IPS-18a (cell line): ENCODE data around the gene ARTN.
A peak's percentile ranks its signal among the peaks of the same experiment; 100 is the strongest.

ENCODE experiments used
- H3K27ac ChIP-seq: one replicate; pipeline ENCODE4 v1.5.1; 2013; ENCODE audit warnings: low read length
- H3K27me3 ChIP-seq: one replicate; pipeline ENCODE4 v1.6.1; 2013; ENCODE audit warnings: mild to moderate bottlenecking, low read length; ENCODE audit not compliant: control insufficient read depth, insufficient read depth
- H3K36me3 ChIP-seq: one replicate; pipeline ENCODE4 v1.6.1; 2013; ENCODE audit warnings: low read depth, low read length; ENCODE audit not compliant: control insufficient read depth
- H3K4me1 ChIP-seq: one replicate; pipeline ENCODE4 v1.6.1; 2013; ENCODE audit warnings: low read depth, low read length; ENCODE audit not compliant: control insufficient read depth
- H3K4me3 ChIP-seq: one replicate; pipeline ENCODE4 v1.5.1; 2013; ENCODE audit warnings: low read length
- H3K9ac ChIP-seq: one replicate; pipeline ENCODE4 v1.6.1; 2013; ENCODE audit warnings: mild to moderate bottlenecking, low read length, moderate library complexity
- H3K9me3 ChIP-seq: one replicate; pipeline ENCODE4 v1.6.1; 2013; ENCODE audit warnings: low read depth, low read length; ENCODE audit not compliant: control insufficient read depth

Gene ARTN, protein sequence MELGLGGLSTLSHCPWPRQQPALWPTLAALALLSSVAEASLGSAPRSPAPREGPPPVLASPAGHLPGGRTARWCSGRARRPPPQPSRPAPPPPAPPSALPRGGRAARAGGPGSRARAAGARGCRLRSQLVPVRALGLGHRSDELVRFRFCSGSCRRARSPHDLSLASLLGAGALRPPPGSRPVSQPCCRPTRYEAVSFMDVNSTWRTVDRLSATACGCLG

DNA sequence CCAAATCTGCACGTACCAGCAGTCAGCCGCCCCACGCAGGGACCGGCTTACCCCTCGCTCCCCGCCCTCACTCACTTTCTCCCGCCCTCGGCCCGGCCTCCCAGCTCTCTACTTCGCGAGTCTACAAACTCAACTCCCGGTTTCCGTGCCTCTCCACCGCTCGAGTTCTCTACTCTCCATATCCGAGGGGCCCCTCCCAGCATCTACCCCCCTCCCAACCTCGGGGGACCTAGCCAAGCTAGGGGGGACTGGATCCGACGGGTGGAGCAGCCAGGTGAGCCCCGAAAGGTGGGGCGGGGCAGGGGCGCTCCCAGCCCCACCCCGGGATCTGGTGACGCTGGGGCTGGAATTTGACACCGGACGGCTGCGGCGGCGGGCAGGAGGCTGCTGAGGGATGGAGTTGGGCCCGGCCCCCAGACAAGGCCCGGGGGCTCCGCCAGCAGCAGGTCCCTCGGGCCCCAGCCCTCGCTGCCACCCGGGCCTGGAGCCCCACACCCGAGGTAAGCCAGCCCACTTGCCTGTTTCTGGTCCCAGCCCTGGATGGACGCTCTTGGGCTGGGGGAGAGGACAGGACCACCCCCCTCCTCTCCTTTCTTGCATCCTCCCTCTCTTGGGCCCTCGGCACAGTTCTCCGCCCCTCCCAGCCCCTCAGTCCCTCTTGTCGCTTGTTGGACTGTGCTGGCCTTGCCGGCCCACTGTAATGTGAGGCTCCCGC lies at the start of gene ARTN:
TSS of gene ARTN (plus strand) at position 416 of the 715 bp plus-strand sequence. CDS start 1,856 bp downstream, outside the sequence.
- peaks cover 14% of the 10 kb centered on the region for H3K27me3 ChIP-seq
- H3K36me3 ChIP-seq, result no peaks in the 10 kb centered on the region
- peaks cover 23% of the 10 kb centered on the region for H3K4me1 ChIP-seq
- no peaks in the 10 kb centered on the region for H3K9me3 ChIP-seq
- no peak within 1 kb of the TSS for H3K27ac ChIP-seq
- H3K4me3 ChIP-seq, result peak within 1 kb of the TSS; percentile 73
- H3K9ac ChIP-seq, result peak within 1 kb of the TSS; percentile 34

DNA sequence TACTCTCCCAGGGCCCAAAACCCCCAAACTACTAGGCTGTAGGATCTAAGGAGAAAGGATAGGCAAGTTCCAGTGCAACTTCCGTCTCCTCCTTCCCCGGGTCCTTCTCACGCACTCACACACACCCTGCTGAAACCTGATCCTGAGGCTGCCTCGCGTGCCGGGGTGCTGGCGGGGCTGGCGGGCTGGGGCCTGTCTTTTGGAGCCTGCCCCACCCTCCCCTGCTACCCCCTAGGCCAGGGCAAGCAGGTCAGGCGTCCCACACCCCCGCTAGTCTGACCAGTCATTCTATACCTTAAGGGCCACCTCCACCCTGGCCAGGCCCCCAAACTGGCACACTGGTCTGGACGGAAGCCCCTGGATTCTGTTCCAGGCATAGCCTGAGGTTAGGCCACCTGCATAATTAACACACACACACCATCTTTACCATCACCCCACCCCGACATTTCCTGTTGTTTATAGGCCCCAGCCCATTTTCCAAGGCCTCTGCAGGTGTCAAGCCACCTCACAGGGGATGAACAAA lies 48.3 kb upstream of the ARTN start:
- H3K9ac ChIP-seq, result no peak overlapping the region
- H3K4me1 ChIP-seq, result peaks cover 22% of the 10 kb centered on the region
- H3K36me3 ChIP-seq, result no peaks in the 10 kb centered on the region
- peak overlapping the region; percentile 12 for H3K27ac ChIP-seq
- H3K27me3 ChIP-seq, result no peaks in the 10 kb centered on the region
- no peaks in the 10 kb centered on the region for H3K9me3 ChIP-seq
- H3K4me3 ChIP-seq, result no peak overlapping the region

DNA sequence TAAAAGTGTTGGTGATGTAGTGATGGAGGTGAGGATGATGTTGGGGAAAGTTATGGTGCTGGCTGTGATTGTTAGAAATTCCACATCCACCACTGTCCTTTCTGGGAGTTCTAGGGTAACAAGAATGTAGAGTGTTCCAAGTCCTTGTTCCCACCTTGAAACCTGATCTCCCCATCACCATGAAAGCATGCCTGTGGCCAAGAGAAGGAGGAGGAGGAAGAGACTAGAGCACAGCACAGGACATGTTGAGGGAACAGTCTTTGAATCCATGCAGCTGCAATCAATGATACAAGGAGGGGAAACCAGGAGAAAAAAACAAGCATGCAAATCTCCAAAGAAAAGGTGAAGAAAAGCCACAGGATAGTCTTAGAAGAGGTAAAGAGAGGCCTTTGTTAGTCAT lies 45.9 kb upstream of the ARTN start:
- H3K27ac ChIP-seq, result peak overlapping the region; percentile 35
- H3K9me3 ChIP-seq, result no peaks in the 10 kb centered on the region
- H3K9ac ChIP-seq, result no peak overlapping the region

DNA sequence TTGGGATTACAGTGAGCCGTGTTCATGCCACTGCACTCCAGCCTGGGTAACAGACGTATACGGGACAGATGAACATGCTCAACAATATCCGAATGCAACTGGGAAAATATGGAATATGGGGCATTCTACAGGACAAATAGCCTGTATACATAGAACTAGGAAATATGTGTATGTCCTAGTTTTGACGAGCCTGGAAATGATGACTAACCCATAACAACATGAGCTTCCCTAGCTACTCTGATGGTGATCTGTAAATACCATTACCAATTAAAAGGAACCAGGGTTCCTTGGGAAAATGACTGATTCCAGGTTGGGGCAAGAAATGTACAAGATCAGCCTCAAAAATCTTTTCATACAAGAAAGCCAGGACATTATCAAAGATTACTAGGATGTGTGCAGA lies 42.8 kb upstream of the ARTN start:
- H3K27ac ChIP-seq, result no peak overlapping the region
- no peaks in the 10 kb centered on the region for H3K9me3 ChIP-seq
- no peak overlapping the region for H3K9ac ChIP-seq
- H3K27me3 ChIP-seq, result no peaks in the 10 kb centered on the region
- peaks cover 10% of the 10 kb centered on the region for H3K4me1 ChIP-seq
- no peaks in the 10 kb centered on the region for H3K36me3 ChIP-seq
- H3K4me3 ChIP-seq, result no peak overlapping the region

More for the DNA sequence above, 45.9 kb upstream of the ARTN start:
- H3K4me3 ChIP-seq, result no peak overlapping the region
- H3K36me3 ChIP-seq, result no peaks in the 10 kb centered on the region
- H3K27me3 ChIP-seq, result no peaks in the 10 kb centered on the region
- peaks cover 22% of the 10 kb centered on the region for H3K4me1 ChIP-seq

DNA sequence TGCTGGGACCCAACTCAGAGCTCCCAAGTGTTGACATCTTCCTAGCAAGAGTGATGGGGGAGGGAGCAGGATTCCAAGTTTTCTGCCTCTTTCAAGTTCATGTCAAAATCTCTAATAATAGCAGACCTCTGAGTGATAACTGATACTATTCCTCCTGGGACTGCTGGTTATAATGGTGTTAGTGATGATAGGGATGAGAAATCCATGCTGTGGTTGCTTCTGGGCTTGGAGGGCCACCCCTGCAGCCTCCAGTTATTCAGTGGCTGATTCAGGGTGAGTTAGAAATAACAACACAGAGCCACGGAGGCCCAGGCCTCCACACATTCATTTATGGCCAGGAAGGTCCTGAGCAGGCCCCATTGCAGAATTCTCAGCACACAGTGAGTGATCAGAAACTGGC lies 40.6 kb upstream of the ARTN start:
- Histone ChIP-seq H3K4me3 (no peak overlapping the region), H3K9ac (no peak overlapping the region), H3K27ac (no peak overlapping the region), H3K27me3 (no peaks in the 10 kb centered on the region), H3K4me1 (peaks cover 3% of the 10 kb centered on the region), H3K36me3 (no peaks in the 10 kb centered on the region), H3K9me3 (no peaks in the 10 kb centered on the region)

DNA sequence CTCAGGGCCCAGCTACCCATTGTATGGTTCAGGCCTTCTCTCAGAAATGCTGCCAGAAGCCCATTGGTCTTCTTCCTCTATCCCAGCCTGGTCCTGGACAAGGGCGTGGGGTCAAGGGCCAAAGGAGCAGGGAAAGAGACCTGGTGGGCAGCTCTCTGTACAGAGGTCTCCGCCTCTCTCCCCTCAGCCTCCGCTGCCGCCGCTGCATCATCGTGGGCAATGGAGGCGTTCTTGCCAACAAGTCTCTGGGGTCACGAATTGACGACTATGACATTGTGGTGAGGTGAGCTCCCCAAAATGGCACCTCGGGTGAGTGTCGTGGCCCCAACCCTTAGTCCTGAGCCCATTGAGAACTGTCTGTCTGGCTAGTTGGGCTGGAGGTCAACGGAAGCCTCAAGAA lies 34.6 kb upstream of the ARTN start:
- Histone ChIP-seq H3K4me3 (no peak overlapping the region), H3K27me3 (no peaks in the 10 kb centered on the region), H3K27ac (no peak overlapping the region), H3K36me3 (no peaks in the 10 kb centered on the region), H3K4me1 (no peaks in the 10 kb centered on the region), H3K9me3 (no peaks in the 10 kb centered on the region), H3K9ac (no peak overlapping the region)

DNA sequence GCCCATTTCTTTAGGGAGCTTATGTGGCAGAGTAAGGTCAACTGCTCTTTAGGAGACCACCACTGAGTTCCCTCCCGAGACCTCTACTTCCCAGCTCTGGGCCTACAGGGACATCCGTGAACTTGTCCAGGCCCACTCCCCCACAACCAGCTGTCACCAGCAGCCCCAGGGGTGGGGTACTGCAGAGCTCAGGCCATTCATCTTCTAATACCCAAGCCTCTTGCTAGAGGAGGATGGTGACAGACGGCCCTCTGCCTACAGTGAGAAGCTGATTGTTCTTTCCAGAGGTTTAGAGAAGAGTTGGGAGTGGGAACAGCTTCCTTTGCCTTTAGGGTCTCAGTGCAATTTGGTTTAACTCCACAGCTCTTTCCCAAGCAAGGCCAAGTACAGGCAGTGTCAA lies 33.2 kb upstream of the ARTN start:
- Histone ChIP-seq H3K27ac (no peak overlapping the region), H3K4me1 (no peaks in the 10 kb centered on the region), H3K36me3 (no peaks in the 10 kb centered on the region), H3K4me3 (no peak overlapping the region), H3K9ac (no peak overlapping the region), H3K9me3 (no peaks in the 10 kb centered on the region), H3K27me3 (no peaks in the 10 kb centered on the region)

DNA sequence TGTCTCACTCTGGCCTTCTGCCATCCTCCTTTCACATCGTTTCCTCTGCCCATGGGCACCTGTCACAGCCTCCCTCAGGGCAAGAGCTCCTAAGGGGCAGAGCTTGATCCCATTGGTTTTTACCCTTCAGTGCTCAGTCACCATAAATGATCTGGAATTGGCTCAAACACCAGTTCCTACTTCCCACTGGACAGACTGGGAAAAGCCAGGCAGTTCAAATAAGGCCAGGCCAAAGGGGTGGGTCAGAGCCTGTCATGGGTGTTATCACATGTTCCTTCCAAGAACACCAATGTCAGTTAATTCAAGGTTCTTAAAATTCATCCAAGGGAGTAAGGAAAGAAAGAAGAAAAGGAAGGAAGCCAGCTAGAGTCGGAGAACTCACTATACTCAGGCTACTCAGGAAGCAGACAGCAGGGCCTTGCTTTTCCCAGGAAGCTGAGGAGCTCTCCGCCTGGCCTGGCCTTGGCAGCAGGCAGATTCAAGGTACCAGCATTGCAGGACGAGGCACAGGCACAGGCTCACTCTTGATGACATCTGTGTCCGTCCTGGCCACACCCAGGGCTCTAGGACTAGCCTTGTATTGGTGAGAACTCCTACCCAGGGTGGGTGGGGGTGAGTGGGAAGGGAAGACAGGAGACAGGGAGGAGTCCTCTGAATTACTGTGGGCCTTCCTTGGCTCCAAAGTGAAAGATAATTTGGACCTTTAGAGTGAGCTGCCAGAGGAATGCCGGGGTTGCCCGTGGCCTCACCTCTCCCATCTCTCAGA lies 32.2 kb upstream of the ARTN start:
- Histone ChIP-seq H3K9me3 (no peaks in the 10 kb centered on the region), H3K9ac (no peak overlapping the region), H3K36me3 (no peaks in the 10 kb centered on the region), H3K4me3 (no peak overlapping the region), H3K27me3 (no peaks in the 10 kb centered on the region), H3K27ac (no peak overlapping the region), H3K4me1 (no peaks in the 10 kb centered on the region)

DNA sequence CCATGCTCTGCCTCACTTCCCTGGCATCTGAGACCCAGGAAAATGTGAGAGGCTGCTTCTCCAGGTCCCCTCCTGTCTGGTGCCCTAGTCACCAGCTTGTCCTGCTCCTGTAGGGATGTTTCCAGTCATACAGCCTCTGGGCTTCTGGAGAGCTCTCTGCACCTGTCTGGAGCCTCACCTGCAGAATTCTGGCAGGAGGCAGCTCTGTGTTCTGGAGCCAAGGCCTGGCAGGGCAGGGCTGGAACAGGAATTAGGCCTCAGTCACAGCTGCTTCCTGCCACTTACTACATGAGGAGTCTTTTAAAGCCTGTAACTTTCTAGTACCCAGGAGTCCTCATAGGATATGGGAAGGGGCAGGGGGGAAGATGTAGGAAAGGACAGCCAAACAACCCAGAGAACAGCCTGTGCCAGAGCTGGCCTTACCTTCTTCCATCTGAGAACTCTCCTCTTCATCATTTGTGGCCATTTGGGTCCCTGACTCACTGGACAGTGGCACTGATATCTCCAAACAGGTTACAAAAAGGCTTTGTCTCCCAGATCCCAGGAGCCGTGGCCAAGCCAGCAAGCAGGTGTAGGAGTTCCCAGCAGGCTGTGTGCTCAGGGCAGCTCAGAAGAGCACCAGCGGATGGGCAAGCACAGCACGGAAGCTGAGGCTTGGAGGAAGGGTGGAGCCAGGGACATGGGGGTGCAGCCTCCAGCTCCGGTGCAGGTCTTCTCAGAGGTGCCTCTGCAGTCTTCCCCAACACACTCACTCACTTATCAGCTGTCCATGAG lies 31.4 kb upstream of the ARTN start:
- Histone ChIP-seq H3K9me3 (no peaks in the 10 kb centered on the region), H3K36me3 (no peaks in the 10 kb centered on the region), H3K27ac (no peak overlapping the region), H3K4me1 (no peaks in the 10 kb centered on the region), H3K27me3 (no peaks in the 10 kb centered on the region), H3K9ac (no peak overlapping the region), H3K4me3 (no peak overlapping the region)

DNA sequence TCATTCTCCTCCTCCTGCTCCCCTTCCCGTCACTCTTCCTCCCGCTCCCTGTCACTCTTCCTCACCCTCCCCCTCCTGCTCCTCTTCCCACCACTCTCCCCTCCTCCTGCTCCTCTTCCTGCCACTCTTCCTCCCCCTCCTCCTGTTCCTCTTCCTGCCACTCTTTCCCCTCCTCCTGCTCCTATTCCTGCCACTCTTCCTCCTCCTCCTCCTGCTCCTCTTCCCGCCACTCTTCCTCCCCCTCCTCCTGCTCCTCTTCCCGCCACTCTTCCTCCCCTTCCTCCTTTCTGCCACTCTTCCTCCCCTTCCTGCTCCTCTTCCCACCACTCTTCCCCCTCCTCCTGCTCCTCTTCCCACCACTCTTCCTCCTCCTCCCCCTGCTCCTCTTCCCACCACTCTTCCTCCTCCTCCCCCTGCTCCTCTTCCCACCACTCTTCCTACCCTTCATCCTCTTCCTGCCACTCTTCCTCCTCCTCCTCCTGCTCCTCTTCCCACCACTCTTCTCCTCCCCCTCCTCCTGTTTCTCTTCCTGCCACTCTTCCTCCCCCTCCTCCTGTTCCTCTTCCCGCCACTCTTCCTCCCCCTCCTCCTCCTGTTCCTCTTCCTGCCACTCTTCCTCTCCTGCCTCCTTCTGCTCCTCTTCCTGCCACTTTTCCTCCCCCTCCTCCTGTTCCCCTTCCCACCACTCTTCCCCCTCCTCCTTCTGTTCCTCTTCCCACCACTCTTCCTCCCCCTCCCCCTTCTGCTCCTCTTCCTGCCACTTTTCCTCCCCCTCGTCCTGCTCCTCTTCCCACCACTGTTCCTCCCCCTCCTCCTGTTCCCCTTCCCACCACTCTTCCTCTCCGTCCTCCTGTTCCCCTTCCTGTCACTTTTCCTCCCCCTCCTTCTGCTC lies 28.7 kb upstream of the ARTN start:
- Histone ChIP-seq H3K9ac (no peak overlapping the region), H3K9me3 (no peaks in the 10 kb centered on the region), H3K27me3 (no peaks in the 10 kb centered on the region), H3K4me1 (no peaks in the 10 kb centered on the region), H3K27ac (no peak overlapping the region), H3K4me3 (no peak overlapping the region), H3K36me3 (no peaks in the 10 kb centered on the region)
